Measurements from ENCODE around the gene CEMIP.

DNA sequence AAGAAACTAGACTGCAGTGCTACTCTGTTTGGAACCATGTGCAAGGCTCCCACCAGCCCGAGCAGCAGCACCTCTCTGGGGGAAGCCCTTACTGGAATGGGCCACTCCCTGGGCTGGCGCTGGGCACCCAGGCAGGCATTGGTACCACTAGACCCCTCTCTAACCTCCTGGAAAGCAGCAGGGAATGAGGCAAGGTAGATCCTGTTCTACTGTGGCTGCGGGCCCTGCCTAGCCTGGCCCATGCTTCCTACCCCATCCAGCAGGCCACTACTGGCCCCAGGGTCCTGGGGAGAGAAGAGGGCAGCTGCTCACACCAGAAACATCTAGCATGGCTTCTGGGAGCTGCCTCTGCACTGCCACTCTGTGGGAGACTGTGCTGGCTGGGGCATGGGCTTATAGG, 165.6 kb downstream of the CEMIP start:
- TF ChIP-seq, protein P1, sequence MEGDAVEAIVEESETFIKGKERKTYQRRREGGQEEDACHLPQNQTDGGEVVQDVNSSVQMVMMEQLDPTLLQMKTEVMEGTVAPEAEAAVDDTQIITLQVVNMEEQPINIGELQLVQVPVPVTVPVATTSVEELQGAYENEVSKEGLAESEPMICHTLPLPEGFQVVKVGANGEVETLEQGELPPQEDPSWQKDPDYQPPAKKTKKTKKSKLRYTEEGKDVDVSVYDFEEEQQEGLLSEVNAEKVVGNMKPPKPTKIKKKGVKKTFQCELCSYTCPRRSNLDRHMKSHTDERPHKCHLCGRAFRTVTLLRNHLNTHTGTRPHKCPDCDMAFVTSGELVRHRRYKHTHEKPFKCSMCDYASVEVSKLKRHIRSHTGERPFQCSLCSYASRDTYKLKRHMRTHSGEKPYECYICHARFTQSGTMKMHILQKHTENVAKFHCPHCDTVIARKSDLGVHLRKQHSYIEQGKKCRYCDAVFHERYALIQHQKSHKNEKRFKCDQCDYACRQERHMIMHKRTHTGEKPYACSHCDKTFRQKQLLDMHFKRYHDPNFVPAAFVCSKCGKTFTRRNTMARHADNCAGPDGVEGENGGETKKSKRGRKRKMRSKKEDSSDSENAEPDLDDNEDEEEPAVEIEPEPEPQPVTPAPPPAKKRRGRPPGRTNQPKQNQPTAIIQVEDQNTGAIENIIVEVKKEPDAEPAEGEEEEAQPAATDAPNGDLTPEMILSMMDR (conservative IDR thresholded peaks at IDR 0.05): no peak
- TF ChIP-seq EZH2 (IDR thresholded peaks at IDR 0.05; ENCODE audit: low read depth): no peak
